OCI-LY3 (cell line): ENCODE measurements around the gene ARHGAP6.
"Not testable (repeated sequence)": the region's sequence is repeated elsewhere in the genome, so short reads cannot be mapped to it uniquely, and the experiment has no call there.

Experiments used
- H2AFZ ChIP-seq: fragments of 200-600, 300-600 bp; shearing (Covaris generic); 2 replicates; pipeline ENCODE4 v1.6.0; 2014; ENCODE audit warnings: antibody characterized with exemption, low read depth, low read length
- H3K27ac ChIP-seq: fragments of 200-600, 300-600 bp; sonication (generic); 2 replicates; pipeline ENCODE4 v1.5.1; 2014; ENCODE audit warnings: mild to moderate bottlenecking, low read length, moderate library complexity, mixed read lengths
- H3K27me3 ChIP-seq: fragments of 200-600, 300-600 bp; sonication (generic); 2 replicates; pipeline ENCODE4 v1.6.1; 2014; ENCODE audit warnings: low read depth, low read length, mixed read lengths
- H3K36me3 ChIP-seq: fragments of 200-600, 300-600 bp; sonication (generic); replicated peaks from 2 replicates; pipeline ENCODE3; 2014; ENCODE audit warnings: low read depth, low read length, mixed read lengths
- H3K4me1 ChIP-seq: fragments of 300-600, 200-600 bp; sonication (generic); 2 replicates; pipeline ENCODE4 v1.6.1; 2014; ENCODE audit warnings: low read length, mixed read lengths
- H3K4me2 ChIP-seq: fragments of 200-600, 300-600 bp; sonication (generic); 2 replicates; pipeline ENCODE4 v1.6.1; 2014; ENCODE audit warnings: low read length, mixed read lengths
- H3K4me3 ChIP-seq: fragments of 300-600, 200-600 bp; sonication (generic); 2 replicates; pipeline ENCODE4 v1.5.1; 2014; ENCODE audit warnings: antibody characterized with exemption, mild to moderate bottlenecking, low read length, moderate library complexity
- H3K79me2 ChIP-seq: fragments of 300-600, 200-600 bp; shearing (Covaris generic); 2 replicates; pipeline ENCODE4 v1.6.1; 2014; ENCODE audit warnings: mild to moderate bottlenecking, low read length, mixed read lengths
- H3K9ac ChIP-seq: fragments of 300-600, 200-600 bp; shearing (Covaris generic); 2 replicates; pipeline ENCODE4 v1.6.0; 2014; ENCODE audit warnings: mild to moderate bottlenecking, low read length, moderate library complexity
- H3K9me3 ChIP-seq: fragments of 200-600, 300-600 bp; shearing (Covaris generic); 2 replicates; pipeline ENCODE4 v1.6.1; 2014; ENCODE audit warnings: low read length, mixed read lengths; ENCODE audit not compliant: insufficient read depth
- H4K20me1 ChIP-seq: fragments of 200-600, 300-600 bp; sonication (generic); 2 replicates; pipeline ENCODE4 v1.6.1; 2016; ENCODE audit warnings: low read length, mixed read lengths; ENCODE audit not compliant: insufficient read depth
- EZH2phosphoT487 ChIP-seq: fragments of 200-600 bp; shearing (Covaris generic); IDR thresholded peaks from 2 replicates; pipeline ENCODE4 v1.6.1; 2018; ENCODE audit warnings: antibody characterized with exemption, mixed run types, low read depth
- TF ChIP-seq, protein P1 (sequence below): fragments of 200-600, 300-600 bp; sonication (generic); IDR thresholded peaks from 2 replicates; pipeline ENCODE4 v1.5.1; 2014; ENCODE audit warnings: antibody characterized with exemption, low read length, low read depth

The ARHGAP6 gene

DNA sequence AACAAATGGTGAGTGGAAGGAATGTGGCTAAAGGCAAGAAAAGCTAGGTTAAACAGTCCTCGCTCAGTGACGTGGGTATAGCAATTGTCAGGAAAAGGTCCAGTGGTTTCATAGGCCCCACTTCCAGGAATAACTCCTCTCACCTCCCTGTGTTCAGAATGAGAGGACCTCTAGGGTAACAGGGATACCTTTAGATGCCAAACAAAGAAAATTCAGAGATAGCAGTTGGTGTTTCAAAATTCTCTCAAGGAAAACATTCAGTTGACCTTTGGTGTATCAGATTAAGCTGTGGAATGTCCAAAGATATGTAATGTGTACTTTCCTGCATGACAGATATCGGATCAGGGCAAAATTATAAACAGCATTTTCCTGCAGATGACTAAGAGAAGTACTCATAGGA lies 155.9 kb downstream of the ARHGAP6 start:
- Histone ChIP-seq H3K9ac (no peak overlapping the region), H3K27ac (no peak overlapping the region), H2AFZ (no peak overlapping the region), H3K79me2 (no peaks in the 10 kb centered on the region), H3K4me3 (no peak overlapping the region), H4K20me1 (no peaks in the 10 kb centered on the region), H3K9me3 (no peaks in the 10 kb centered on the region), H3K36me3 (no peaks in the 10 kb centered on the region), H3K27me3 (no peaks in the 10 kb centered on the region), H3K4me2 (no peak overlapping the region), H3K4me1 (no peaks in the 10 kb centered on the region)
- TF ChIP-seq, protein P1, sequence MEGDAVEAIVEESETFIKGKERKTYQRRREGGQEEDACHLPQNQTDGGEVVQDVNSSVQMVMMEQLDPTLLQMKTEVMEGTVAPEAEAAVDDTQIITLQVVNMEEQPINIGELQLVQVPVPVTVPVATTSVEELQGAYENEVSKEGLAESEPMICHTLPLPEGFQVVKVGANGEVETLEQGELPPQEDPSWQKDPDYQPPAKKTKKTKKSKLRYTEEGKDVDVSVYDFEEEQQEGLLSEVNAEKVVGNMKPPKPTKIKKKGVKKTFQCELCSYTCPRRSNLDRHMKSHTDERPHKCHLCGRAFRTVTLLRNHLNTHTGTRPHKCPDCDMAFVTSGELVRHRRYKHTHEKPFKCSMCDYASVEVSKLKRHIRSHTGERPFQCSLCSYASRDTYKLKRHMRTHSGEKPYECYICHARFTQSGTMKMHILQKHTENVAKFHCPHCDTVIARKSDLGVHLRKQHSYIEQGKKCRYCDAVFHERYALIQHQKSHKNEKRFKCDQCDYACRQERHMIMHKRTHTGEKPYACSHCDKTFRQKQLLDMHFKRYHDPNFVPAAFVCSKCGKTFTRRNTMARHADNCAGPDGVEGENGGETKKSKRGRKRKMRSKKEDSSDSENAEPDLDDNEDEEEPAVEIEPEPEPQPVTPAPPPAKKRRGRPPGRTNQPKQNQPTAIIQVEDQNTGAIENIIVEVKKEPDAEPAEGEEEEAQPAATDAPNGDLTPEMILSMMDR = no peak
- no peak for TF ChIP-seq EZH2phosphoT487

DNA sequence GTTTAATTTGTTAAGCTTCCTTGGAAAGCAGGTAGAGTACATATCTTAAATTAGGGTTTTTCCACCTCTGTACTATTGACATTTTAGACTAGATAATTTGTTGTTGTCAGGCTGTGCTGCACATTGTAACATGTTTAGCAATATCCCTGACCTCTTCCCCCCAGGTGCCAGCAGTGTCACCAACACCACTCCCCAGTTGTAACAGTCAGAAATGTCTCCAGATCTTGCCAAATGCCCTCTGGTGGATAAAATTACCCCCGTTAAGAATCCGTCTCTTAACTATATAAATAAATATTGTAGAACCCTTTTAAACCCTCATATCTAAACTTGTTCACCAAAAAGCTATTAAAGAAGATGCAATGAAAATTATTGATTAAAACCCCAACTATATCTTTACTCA lies 161.5 kb downstream of the ARHGAP6 start:
- H3K4me3 ChIP-seq = no peak overlapping the region
- TF ChIP-seq, protein P1 = peak; percentile 20; the same call in 1 of the 2 replicates
- no peak for TF ChIP-seq EZH2phosphoT487
- no peaks in the 10 kb centered on the region for H3K36me3 ChIP-seq
- H3K27me3 ChIP-seq = no peaks in the 10 kb centered on the region
- peaks cover 9% of the 10 kb centered on the region; the same call in 1 of the 2 replicates for H3K4me1 ChIP-seq
- no peak overlapping the region for H3K9ac ChIP-seq
- H4K20me1 ChIP-seq = no peaks in the 10 kb centered on the region
- H2AFZ ChIP-seq = no peak overlapping the region
- H3K4me2 ChIP-seq = no peak overlapping the region
- no peak overlapping the region for H3K27ac ChIP-seq
- no peaks in the 10 kb centered on the region for H3K79me2 ChIP-seq
- no peaks in the 10 kb centered on the region for H3K9me3 ChIP-seq

DNA sequence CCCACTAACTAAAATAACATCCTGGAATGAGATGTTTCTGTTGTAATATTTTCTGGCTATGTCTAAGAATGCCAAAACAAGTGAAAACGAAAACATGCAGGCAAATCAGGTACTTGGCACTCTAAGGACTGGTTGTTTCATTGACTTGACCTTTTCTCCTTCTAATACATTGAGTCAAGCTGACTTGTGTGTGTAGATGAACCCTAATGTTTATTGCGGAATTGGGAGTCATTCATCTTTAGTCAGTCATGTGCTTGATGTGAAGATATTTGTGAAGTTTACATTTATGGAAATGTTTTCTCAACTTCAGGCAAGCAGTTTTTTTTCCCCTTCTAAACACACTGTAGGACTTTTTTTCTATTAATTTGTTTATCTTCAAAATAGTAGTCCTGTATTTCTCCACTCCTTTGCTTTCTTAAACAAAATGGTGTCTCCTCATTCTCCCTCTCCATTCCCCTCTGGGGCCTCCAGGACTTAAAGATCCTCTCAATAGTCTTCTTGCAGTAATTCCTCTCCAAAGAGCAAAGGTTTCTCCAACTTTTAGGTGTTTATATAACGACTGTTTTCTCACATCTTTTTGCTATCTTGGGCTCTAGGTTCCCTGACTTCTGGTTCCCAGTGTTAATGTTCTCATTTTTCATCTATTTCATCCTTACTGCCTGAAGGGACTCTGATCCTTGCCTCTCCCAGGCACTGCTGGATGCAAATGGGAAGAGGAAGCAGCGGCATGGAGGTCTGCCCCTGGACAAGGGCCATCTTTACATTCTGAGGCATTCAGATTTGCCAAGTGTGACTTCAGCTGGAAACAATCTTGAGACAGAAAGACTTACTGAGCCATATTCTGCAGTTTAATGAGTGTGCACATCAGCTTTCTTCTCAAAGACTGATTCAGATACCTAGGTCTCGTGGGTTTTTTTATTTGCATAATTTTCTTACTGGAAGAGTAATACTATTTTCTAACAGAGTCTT lies 166.4 kb downstream of the ARHGAP6 start:
- Histone ChIP-seq H3K27me3 (no peaks in the 10 kb centered on the region), H3K4me1 (peaks cover 11% of the 10 kb centered on the region; the same call in 1 of the 2 replicates), H3K9ac (no peak overlapping the region), H3K79me2 (no peaks in the 10 kb centered on the region), H3K4me3 (no peak overlapping the region), H3K4me2 (no peak overlapping the region; the same call in 1 of the 2 replicates), H3K9me3 (no peaks in the 10 kb centered on the region), H3K27ac (no peak overlapping the region), H3K36me3 (no peaks in the 10 kb centered on the region), H2AFZ (no peak overlapping the region), H4K20me1 (no peaks in the 10 kb centered on the region)
- TF ChIP-seq EZH2phosphoT487 = no peak
- TF ChIP-seq, protein P1 = no peak

DNA sequence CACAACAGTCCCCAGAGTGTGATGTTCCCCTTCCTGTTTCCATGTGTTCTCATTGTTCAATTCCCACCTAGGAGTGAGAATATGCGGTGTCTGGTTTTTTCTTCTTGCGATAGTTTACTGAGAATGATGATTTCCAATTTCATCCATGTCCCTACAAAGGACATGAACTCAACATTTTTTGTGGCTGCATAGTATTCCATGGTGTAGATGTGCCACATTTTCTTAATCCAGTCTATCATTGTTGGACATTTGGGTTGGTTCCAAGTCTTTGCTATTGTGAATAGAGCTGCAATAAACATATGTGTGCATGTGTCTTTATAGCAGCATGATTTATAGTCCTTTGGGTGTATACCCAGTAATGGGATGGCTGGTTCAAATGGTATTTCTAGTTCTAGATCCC lies 174.3 kb downstream of the ARHGAP6 start:
- H3K4me3 ChIP-seq, H3K9ac ChIP-seq, H3K27ac ChIP-seq, H2AFZ ChIP-seq, H3K79me2 ChIP-seq, H3K4me1 ChIP-seq, H3K36me3 ChIP-seq, H3K9me3 ChIP-seq, H4K20me1 ChIP-seq, H3K27me3 ChIP-seq, H3K4me2 ChIP-seq: not testable (repeated sequence)
